ENCODE data around the gene KRT79.

KRT79 gene

GRCh38 chr12:52801773-52802172 is 32.3 kb downstream of the KRT79 start:
- TF ChIP-seq, protein P1, sequence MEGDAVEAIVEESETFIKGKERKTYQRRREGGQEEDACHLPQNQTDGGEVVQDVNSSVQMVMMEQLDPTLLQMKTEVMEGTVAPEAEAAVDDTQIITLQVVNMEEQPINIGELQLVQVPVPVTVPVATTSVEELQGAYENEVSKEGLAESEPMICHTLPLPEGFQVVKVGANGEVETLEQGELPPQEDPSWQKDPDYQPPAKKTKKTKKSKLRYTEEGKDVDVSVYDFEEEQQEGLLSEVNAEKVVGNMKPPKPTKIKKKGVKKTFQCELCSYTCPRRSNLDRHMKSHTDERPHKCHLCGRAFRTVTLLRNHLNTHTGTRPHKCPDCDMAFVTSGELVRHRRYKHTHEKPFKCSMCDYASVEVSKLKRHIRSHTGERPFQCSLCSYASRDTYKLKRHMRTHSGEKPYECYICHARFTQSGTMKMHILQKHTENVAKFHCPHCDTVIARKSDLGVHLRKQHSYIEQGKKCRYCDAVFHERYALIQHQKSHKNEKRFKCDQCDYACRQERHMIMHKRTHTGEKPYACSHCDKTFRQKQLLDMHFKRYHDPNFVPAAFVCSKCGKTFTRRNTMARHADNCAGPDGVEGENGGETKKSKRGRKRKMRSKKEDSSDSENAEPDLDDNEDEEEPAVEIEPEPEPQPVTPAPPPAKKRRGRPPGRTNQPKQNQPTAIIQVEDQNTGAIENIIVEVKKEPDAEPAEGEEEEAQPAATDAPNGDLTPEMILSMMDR (IDR thresholded peaks at IDR 0.05; ENCODE audit: insufficient read depth, missing control alignments), result no peak
- DNase-seq (ENCODE audit: insufficient read length, low spot score) (no peak), FAIRE-seq (no peak)

DNA sequence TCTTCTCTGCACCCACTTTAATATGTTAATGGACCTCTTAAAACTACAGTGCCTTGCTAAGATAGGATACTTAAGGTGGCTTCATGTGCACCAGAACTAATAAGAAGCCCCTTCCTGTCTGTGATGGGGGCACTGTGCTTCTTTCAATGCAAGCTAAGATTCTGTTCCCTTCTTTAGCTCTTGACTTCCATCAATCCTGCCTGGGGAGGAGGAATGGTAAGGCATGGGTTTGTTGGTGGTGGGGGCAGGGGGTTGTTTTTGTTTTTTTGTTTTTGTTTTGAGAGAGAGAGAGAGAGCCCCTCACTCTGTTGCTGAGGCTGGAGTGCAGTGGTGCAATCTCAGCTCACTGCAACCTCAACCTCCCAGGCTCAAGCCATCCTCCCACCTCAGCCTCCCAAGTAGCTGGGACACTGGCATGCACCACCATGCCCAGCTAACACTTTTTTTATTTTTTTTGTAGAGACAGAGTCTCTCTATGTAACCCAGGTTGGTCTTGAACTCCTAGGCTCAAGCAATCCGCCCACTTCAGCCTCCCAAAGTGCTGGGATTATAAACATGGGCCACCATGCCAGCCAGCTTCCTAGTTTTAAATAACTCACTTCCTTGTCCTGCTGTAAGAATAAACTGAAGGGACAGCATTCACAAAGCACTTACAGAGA is 33.7 kb downstream of the KRT79 start:
- DNase-seq (ENCODE audit: insufficient read length, low spot score) (no peak), FAIRE-seq (no peak)
- TF ChIP-seq, protein P1 (IDR thresholded peaks at IDR 0.05; ENCODE audit: insufficient read depth, missing control alignments), result no peak

- DNase-seq (ENCODE audit: insufficient read length, low spot score), result no peak
- FAIRE-seq, result no peak
- TF ChIP-seq, protein P1 (IDR thresholded peaks at IDR 0.05; ENCODE audit: insufficient read depth, missing control alignments), result no peak
Observed at GRCh38 chr12:52799505-52800211, 34.5 kb downstream of the KRT79 start.

DNA sequence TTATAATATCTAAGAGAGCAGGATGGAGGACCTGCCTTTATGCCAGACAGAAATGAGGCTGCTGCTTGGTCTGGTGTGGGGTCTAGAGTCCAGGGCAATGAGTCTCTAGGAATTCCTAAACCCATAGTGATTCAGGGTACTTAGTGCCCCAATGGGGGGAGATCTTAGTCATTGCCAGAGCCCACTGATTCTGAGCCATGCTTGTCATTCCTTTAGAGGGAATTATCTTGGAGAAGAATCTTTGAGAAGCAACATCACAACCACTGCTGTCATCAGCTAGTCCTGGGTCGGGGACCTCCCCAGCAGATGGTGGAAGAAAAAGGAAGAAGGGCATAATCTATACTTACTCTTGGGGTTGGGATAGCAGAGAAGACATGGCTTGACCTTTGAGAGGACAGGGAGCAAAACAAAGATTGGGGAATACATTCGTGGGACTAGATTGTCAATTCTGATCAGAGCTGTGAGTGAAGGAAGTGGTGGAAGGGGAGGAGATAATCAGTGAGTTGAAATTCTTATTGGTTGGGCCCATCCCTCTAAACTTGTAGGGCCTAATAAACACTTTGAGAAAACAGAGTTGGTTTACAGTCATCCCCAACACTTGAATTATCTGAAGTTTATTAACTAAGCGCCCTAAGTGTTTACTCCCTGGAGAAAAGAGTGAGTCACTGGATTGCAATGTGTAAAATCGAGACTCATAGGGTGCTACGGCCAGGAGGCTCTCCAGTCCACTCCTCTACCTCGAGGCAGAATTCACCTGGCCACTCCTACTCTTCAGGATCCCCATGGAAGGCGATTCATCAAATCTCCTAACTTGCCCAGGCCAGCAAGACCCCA is 35.2 kb downstream of the KRT79 start:
- TF ChIP-seq, protein P1 (IDR thresholded peaks at IDR 0.05; ENCODE audit: insufficient read depth, missing control alignments), result no peak
- no peak for DNase-seq (ENCODE audit: insufficient read length, low spot score)
- no peak for FAIRE-seq

GRCh38 chr12:52798003-52798670 is 36.0 kb downstream of the KRT79 start:
- no peak for FAIRE-seq
- no peak for DNase-seq (ENCODE audit: insufficient read length, low spot score)
- TF ChIP-seq, protein P1 (IDR thresholded peaks at IDR 0.05; ENCODE audit: insufficient read depth, missing control alignments), result no peak

GRCh38 chr12:52797529-52797894 is 36.6 kb downstream of the KRT79 start:
- no peak for DNase-seq (ENCODE audit: insufficient read length, low spot score)
- FAIRE-seq, result no peak
- TF ChIP-seq, protein P1 (IDR thresholded peaks at IDR 0.05; ENCODE audit: insufficient read depth, missing control alignments), result no peak
